Astrocyte (in vitro differentiated cells and primary cell): ENCODE data around the gene IRF1. TPM values are rescaled to one million over a fixed set of nuclear protein-coding genes. Genes with fewer than 3 reads are reported as not detected.

ENCODE experiments used
- DNase-seq: peaks from one replicate; pipeline ENCODE4 v3.0.0-alpha.2; 2010; ENCODE audit warnings: low read depth
- FAIRE-seq: peaks from 2 replicates; lab custom pipeline; 2011; peaks lifted over from hg19 to GRCh38; lab: Jason Lieb, UNC
- H2AFZ ChIP-seq: 2 replicates; pipeline ENCODE4 v1.6.0; 2012; ENCODE audit warnings: low read depth, low read length, inconsistent platforms
- H3K27ac ChIP-seq: 2 replicates; pipeline ENCODE4 v1.5.1; 2011; ENCODE audit warnings: low read depth, low read length, inconsistent platforms
- H3K27me3 ChIP-seq: 2 replicates; pipeline ENCODE4 v1.6.0; 2011; ENCODE audit warnings: low read length, inconsistent platforms; ENCODE audit not compliant: insufficient read depth
- H3K36me3 ChIP-seq: 2 replicates; pipeline ENCODE4 v1.5.1; 2011; ENCODE audit warnings: low read length, inconsistent platforms; ENCODE audit not compliant: insufficient read depth
- H3K4me1 ChIP-seq: 2 replicates; pipeline ENCODE4 v1.5.1; 2011; ENCODE audit warnings: low read length, inconsistent platforms; ENCODE audit not compliant: insufficient read depth
- H3K4me2 ChIP-seq: 2 replicates; pipeline ENCODE4 v1.6.0; 2012; ENCODE audit warnings: low read length, inconsistent platforms
- H3K4me3 ChIP-seq: 2 replicates; pipeline ENCODE4 v1.5.1; 2011; ENCODE audit warnings: low read depth, mild to moderate bottlenecking, low read length, inconsistent platforms; ENCODE audit not compliant: insufficient read depth
- H3K79me2 ChIP-seq: 2 replicates; pipeline ENCODE4 v1.6.0; 2012; ENCODE audit warnings: mild to moderate bottlenecking, low read length, inconsistent platforms; ENCODE audit not compliant: insufficient read depth
- H3K9ac ChIP-seq: 2 replicates; pipeline ENCODE4 v1.6.0; 2012; ENCODE audit warnings: mild to moderate bottlenecking, low read length, inconsistent platforms
- H3K9me3 ChIP-seq: 2 replicates; pipeline ENCODE4 v1.5.1; 2012; ENCODE audit warnings: low read depth, mild to moderate bottlenecking, low read length, inconsistent platforms; ENCODE audit not compliant: insufficient read depth
- H4K20me1 ChIP-seq: 2 replicates; pipeline ENCODE4 v1.6.0; 2012; ENCODE audit warnings: low read length, inconsistent platforms; ENCODE audit not compliant: insufficient read depth
- H3K27ac Mint-ChIP-seq: one replicate; pipeline ENCODE4 v1.8.0; 2021; ENCODE audit warnings: mild to moderate bottlenecking, mixed read lengths; ENCODE audit not compliant: unreplicated experiment
- H3K27me3 Mint-ChIP-seq: one replicate; pipeline ENCODE4 v1.8.0; 2021; ENCODE audit warnings: low read depth, mixed read lengths; ENCODE audit not compliant: unreplicated experiment
- H3K36me3 Mint-ChIP-seq: one replicate; pipeline ENCODE4 v1.8.0; 2021; ENCODE audit warnings: low read depth, mixed read lengths; ENCODE audit not compliant: unreplicated experiment
- H3K4me1 Mint-ChIP-seq: one replicate; pipeline ENCODE4 v1.8.0; 2021; ENCODE audit warnings: low read depth, mixed read lengths; ENCODE audit not compliant: unreplicated experiment
- H3K4me3 Mint-ChIP-seq: one replicate; pipeline ENCODE4 v1.8.0; 2021; ENCODE audit warnings: mild to moderate bottlenecking, moderate library complexity, mixed read lengths; ENCODE audit not compliant: unreplicated experiment
- H3K9me3 Mint-ChIP-seq: one replicate; pipeline ENCODE4 v1.8.0; 2021; ENCODE audit warnings: mild to moderate bottlenecking, mixed read lengths; ENCODE audit not compliant: unreplicated experiment
- EZH2 ChIP-seq: IDR thresholded peaks from 2 replicates; pipeline ENCODE4 v1.6.1; 2012; ENCODE audit warnings: mild to moderate bottlenecking, low read length, inconsistent platforms; ENCODE audit not compliant: insufficient read depth
- total RNA-seq: library from RNA; stranded (reverse); gene quantifications from 2 replicates; pipeline ENCODE4 v1.2.1, GENCODE V29; 2021
- TF ChIP-seq, protein P1 (sequence below): IDR thresholded peaks from 2 replicates; pipeline ENCODE4 v1.5.1; 2011; ENCODE audit warnings: low read depth, mild to moderate bottlenecking, inconsistent platforms, low read length, moderate library complexity; ENCODE audit not compliant: insufficient read depth

The IRF1 gene
- total RNA-seq, 1 donor from 2014 or later, result 39.7 TPM

DNA sequence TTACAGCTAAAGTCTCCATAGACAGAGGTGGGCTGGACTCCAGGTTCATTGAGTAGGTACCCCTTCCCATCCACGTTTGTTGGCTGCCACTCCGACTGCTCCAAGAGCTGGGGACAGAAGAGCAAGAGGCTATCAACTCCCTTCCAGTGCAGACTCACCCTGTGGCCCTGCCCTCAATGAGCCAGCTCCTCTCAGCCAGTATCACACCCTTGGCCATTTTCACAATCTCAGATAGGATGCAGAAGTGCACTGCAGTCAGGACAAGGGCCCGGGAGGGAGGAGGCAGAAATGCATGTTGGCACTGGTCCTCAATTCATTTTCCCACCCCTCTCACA, 6.2 kb downstream of the IRF1 start:
- no peak for DNase-seq
- no peak overlapping the region for H3K9ac ChIP-seq
- no peaks in the 10 kb centered on the region for H3K4me1 ChIP-seq
- H3K4me3 ChIP-seq, result no peak overlapping the region
- H4K20me1 ChIP-seq, result peaks cover 52% of the 10 kb centered on the region
- no peak overlapping the region for H3K27ac ChIP-seq
- no peaks in the 10 kb centered on the region for H3K9me3 ChIP-seq
- H3K9me3 Mint-ChIP-seq, result no peaks in the 10 kb centered on the region
- H2AFZ ChIP-seq, result no peak overlapping the region
- peaks cover 27% of the 10 kb centered on the region for H3K36me3 ChIP-seq
- H3K27me3 Mint-ChIP-seq, result no peaks in the 10 kb centered on the region
- H3K36me3 Mint-ChIP-seq, result peaks cover 50% of the 10 kb centered on the region
- H3K4me3 Mint-ChIP-seq, result no peak overlapping the region
- H3K4me2 ChIP-seq, result no peak overlapping the region
- H3K27ac Mint-ChIP-seq, result no peak overlapping the region
- FAIRE-seq, result no peak
- H3K27me3 ChIP-seq, result no peaks in the 10 kb centered on the region
- peaks cover 25% of the 10 kb centered on the region for H3K79me2 ChIP-seq
- no peak for TF ChIP-seq EZH2
- TF ChIP-seq, protein P1, sequence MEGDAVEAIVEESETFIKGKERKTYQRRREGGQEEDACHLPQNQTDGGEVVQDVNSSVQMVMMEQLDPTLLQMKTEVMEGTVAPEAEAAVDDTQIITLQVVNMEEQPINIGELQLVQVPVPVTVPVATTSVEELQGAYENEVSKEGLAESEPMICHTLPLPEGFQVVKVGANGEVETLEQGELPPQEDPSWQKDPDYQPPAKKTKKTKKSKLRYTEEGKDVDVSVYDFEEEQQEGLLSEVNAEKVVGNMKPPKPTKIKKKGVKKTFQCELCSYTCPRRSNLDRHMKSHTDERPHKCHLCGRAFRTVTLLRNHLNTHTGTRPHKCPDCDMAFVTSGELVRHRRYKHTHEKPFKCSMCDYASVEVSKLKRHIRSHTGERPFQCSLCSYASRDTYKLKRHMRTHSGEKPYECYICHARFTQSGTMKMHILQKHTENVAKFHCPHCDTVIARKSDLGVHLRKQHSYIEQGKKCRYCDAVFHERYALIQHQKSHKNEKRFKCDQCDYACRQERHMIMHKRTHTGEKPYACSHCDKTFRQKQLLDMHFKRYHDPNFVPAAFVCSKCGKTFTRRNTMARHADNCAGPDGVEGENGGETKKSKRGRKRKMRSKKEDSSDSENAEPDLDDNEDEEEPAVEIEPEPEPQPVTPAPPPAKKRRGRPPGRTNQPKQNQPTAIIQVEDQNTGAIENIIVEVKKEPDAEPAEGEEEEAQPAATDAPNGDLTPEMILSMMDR, result no peak
- H3K4me1 Mint-ChIP-seq, result peaks cover 25% of the 10 kb centered on the region

DNA sequence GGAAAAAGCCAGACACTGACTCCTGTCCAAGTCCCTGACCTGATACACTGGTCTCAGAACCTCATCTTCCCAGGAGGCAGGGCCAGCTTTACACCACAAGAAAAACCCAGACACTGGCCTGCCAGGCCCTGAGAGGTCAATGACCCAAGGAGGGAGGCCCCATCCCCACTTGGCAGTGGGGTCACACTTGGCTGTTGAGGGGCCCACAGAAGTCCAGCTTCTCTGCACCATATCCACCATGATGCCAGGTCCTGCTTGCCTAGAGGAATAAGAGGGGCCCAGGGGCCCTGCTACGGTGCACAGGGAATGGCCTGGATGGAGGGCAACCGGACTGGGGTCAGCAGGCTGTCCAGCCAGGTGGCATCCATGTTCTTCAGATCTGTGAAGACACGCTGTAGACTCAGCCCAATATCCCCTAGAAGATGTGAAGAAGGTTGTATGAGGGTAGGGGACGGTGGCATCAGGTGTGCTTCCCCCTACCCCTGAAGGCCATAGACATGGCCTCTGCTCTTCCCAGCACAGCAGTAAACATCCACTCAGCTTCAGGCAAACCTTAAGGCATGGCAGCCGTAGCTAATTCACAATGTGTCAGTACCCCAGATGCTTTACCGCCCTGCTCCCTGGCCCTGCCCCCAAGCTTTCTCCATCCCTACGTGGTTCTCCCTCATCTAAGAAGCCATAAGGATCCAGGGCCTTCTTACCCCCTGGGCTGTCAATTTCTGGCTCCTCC, 6.7 kb downstream of the IRF1 start:
- TF ChIP-seq EZH2, result no peak
- TF ChIP-seq, protein P1, result no peak
- Histone ChIP-seq H3K4me1 (no peaks in the 10 kb centered on the region), H3K4me2 (no peak overlapping the region), H3K79me2 (peaks cover 20% of the 10 kb centered on the region), H3K9me3 (no peaks in the 10 kb centered on the region), H2AFZ (no peak overlapping the region), H3K27ac (no peak overlapping the region), H4K20me1 (peaks cover 47% of the 10 kb centered on the region), H3K4me3 (no peak overlapping the region), H3K9ac (no peak overlapping the region), H3K27me3 (no peaks in the 10 kb centered on the region), H3K36me3 (peaks cover 27% of the 10 kb centered on the region)
- peaks cover 23% of the 10 kb centered on the region for H3K4me1 Mint-ChIP-seq
- no peaks in the 10 kb centered on the region for H3K27me3 Mint-ChIP-seq
- H3K36me3 Mint-ChIP-seq, result peaks cover 47% of the 10 kb centered on the region
- DNase-seq, result no peak
- no peak overlapping the region for H3K4me3 Mint-ChIP-seq
- no peak for FAIRE-seq
- H3K27ac Mint-ChIP-seq, result no peak overlapping the region
- H3K9me3 Mint-ChIP-seq, result no peaks in the 10 kb centered on the region

DNA sequence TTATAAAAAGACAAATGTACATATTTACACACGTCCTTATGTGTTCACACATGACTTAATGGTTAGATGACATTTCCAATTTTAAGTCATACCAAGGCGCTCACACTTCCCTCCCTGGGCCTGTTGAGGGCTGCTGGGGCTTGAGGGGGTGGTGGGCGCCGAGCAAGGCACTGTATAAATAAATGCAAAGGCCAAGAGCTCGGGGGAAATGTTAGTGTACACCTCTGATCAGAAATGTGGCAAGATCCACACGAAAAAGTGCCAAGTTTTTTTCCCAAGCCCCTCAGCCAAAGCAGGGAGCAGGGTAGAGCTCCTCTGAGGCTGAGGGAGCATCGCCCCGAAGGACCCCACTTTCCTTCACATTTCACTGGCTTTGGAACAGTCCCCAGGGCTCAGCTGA, 7.5 kb downstream of the IRF1 start:
- H3K27me3 Mint-ChIP-seq, result no peaks in the 10 kb centered on the region
- H3K4me3 ChIP-seq, result no peak overlapping the region
- no peaks in the 10 kb centered on the region for H3K9me3 ChIP-seq
- H3K27ac Mint-ChIP-seq, result no peak overlapping the region
- no peak for FAIRE-seq
- H3K4me1 Mint-ChIP-seq, result peaks cover 18% of the 10 kb centered on the region
- H3K4me1 ChIP-seq, result no peaks in the 10 kb centered on the region
- no peak overlapping the region for H3K27ac ChIP-seq
- peaks cover 27% of the 10 kb centered on the region for H3K36me3 ChIP-seq
- no peak overlapping the region for H2AFZ ChIP-seq
- TF ChIP-seq, protein P1, result no peak
- H3K4me3 Mint-ChIP-seq, result no peak overlapping the region
- H4K20me1 ChIP-seq, result peaks cover 40% of the 10 kb centered on the region
- H3K4me2 ChIP-seq, result no peak overlapping the region
- no peak overlapping the region for H3K9ac ChIP-seq
- H3K9me3 Mint-ChIP-seq, result no peaks in the 10 kb centered on the region
- peaks cover 45% of the 10 kb centered on the region for H3K36me3 Mint-ChIP-seq
- peaks cover 12% of the 10 kb centered on the region for H3K79me2 ChIP-seq
- no peaks in the 10 kb centered on the region for H3K27me3 ChIP-seq
- DNase-seq, result no peak
